Activated naive CD4-positive, alpha-beta T cell treated with anti-CD3 and anti-CD28 coated beads for 36 hours (primary cell): ENCODE results near the gene LCE1A. TPM values are rescaled to one million over a fixed set of nuclear protein-coding genes. Genes with fewer than 3 reads are reported as not detected.

ENCODE experiments used
- CTCF ChIA-PET: fragments of 350-600 bp; sonication (Branson Sonifier 250); formaldehyde crosslinking; loops from one replicate; lab custom pipeline; 2021; ENCODE audit warnings: antibody characterized with exemption; lab: Charles Lee
- DNase-seq: peaks from one replicate; pipeline ENCODE4 v3.0.0-alpha.2; 2020
- H3K27ac Mint-ChIP-seq: one replicate; pipeline ENCODE4 v1.8.0; 2021; ENCODE audit warnings: mild to moderate bottlenecking, mixed read lengths
- H3K27me3 Mint-ChIP-seq: one replicate; pipeline ENCODE4 v1.8.0; 2021; ENCODE audit warnings: low read depth, mixed read lengths
- H3K36me3 Mint-ChIP-seq: one replicate; pipeline ENCODE4 v1.8.0; 2021; ENCODE audit warnings: low read depth, mixed read lengths
- H3K4me1 Mint-ChIP-seq: one replicate; pipeline ENCODE4 v1.8.0; 2021; ENCODE audit warnings: low read depth, mixed read lengths
- H3K4me3 Mint-ChIP-seq: one replicate; pipeline ENCODE4 v1.8.0; 2021; ENCODE audit warnings: mild to moderate bottlenecking, moderate library complexity, mixed read lengths
- H3K9me3 Mint-ChIP-seq: one replicate; pipeline ENCODE4 v1.8.0; 2021; ENCODE audit warnings: mixed read lengths
- intact Hi-C: fragments of 100-400 bp; cut with micrococcal nuclease; formaldehyde crosslinking; loops from one replicate; pipeline ENCODE4 v1.15.1; 2023
- total RNA-seq, 2 experiments: library from RNA; stranded (reverse); gene quantifications; one replicate each; pipeline ENCODE4 v1.2.3, GENCODE V29; 2021

The LCE1A gene
- not detected for total RNA-seq

DNA sequence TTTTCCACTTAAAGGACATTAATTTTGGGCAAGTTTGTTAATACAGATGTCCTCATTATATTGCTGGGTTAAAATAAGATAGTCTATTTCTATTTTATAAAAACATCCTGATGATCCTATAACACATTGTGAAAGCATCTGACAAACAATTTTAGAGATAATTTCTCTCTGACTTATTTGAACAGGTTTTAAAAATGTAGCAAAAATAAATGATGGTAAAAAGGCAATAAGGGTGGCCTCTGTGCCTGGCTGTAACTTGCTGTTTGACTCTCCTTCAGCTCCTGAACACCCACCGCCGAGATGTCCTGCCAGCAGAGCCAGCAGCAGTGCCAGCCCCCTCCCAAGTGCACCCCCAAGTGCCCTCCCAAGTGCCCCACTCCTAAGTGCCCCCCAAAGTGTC is at the start of gene LCE1A:
Gene LCE1A, plus strand, starts transcription at position 301 of the 400 bp plus-strand sequence. Its CDS starts 0 bp downstream, at position 301.
- H3K9me3 Mint-ChIP-seq: no peaks in the 10 kb centered on the region
- intact Hi-C loops: no loop called here
- no peak for DNase-seq
- H3K27me3 Mint-ChIP-seq: peaks cover 14% of the 10 kb centered on the region
- H3K4me3 Mint-ChIP-seq: no peak within 1 kb of the TSS
- no peak within 1 kb of the TSS for H3K27ac Mint-ChIP-seq
- CTCF ChIA-PET: no interaction called here
- H3K4me1 Mint-ChIP-seq: no peaks in the 10 kb centered on the region
- no peaks in the 10 kb centered on the region for H3K36me3 Mint-ChIP-seq

DNA sequence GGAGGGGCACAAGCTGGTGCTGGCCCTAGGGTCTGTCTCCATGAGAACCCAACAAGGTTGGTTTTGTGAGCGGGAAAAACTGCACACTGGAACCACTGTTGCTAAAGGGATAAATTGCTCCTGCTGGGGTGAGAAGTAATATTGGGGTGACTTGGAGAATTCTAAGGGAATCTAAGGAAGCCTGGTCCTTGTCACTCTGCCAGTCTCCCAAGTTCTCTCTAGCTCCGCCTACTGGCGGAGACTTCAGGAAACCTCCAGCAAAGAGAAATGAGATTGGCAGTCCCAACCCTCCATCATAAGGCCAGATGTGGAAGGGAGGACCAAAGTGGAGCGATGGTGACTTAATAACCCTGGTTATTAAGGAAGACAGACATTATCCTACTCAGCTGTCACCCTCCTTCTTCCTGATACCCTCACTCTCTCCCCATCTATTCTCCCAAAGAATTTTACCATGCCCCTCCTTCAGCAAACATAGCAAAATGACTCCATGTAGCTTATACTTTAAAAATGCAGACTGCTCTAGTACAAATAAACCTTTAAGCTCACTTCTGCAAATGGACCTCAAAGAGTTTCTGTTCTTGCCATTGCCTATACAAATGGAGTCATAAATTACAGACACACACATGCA is 49.6 kb upstream of the LCE1A start:
- CTCF ChIA-PET: interaction anchor here (1.2 kb wide), 1 partner anchor 11 kb away, joined by 3 read pairs; no protein-coding TSS in a partner anchor
- H3K36me3 Mint-ChIP-seq: no peaks in the 10 kb centered on the region

GRCh38 chr1:152783095-152783494 is 44.2 kb upstream of the LCE1A start:
- no peak overlapping the region for H3K27ac Mint-ChIP-seq
- no peaks in the 10 kb centered on the region for H3K4me1 Mint-ChIP-seq
- CTCF ChIA-PET: no interaction called here
- no peaks in the 10 kb centered on the region for H3K36me3 Mint-ChIP-seq
- H3K27me3 Mint-ChIP-seq: peaks cover 30% of the 10 kb centered on the region
- H3K4me3 Mint-ChIP-seq: no peak overlapping the region
- no peak for DNase-seq
- H3K9me3 Mint-ChIP-seq: no peaks in the 10 kb centered on the region
- intact Hi-C loops: no loop called here

More for the DNA sequence above, 49.6 kb upstream of the LCE1A start:
- DNase-seq: peak; percentile 9
- Mint-ChIP-seq H3K4me1 (no peaks in the 10 kb centered on the region), H3K9me3 (no peaks in the 10 kb centered on the region), H3K27ac (no peak overlapping the region), H3K27me3 (peaks cover 12% of the 10 kb centered on the region), H3K4me3 (no peak overlapping the region)
- intact Hi-C loops: no loop called here

DNA sequence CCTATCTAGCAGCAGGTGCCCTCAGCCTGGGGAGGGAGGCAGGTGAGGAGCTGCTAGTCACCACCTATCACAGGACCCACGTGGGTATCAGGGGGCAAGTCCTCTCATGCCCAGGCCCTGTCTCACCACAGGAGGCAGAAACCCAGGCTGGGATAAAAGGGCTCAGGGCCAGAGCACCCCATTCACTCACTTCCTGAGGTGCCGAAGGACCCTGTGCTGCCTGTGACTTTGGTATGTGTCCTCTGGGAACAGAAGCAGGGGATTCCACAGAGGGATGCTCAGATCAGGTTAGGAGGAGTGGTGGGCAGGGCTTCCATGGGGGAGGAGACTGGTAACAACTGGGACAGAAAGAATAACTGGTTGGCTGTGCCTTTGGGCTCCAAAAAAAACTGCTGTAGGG is 41.2 kb upstream of the LCE1A start, which contains the start of gene LCE1E:
Gene LCE1E, plus strand, starts transcription at position 181 of the 400 bp plus-strand sequence. CDS start 1,043 bp downstream, outside the sequence.
- Mint-ChIP-seq H3K27me3 (peaks cover 34% of the 10 kb centered on the region), H3K36me3 (no peaks in the 10 kb centered on the region), H3K27ac (no peak within 1 kb of the TSS), H3K4me3 (no peak within 1 kb of the TSS), H3K9me3 (no peaks in the 10 kb centered on the region), H3K4me1 (no peaks in the 10 kb centered on the region)
- intact Hi-C loops: no loop called here
- CTCF ChIA-PET: no interaction called here
- DNase-seq: no peak

DNA sequence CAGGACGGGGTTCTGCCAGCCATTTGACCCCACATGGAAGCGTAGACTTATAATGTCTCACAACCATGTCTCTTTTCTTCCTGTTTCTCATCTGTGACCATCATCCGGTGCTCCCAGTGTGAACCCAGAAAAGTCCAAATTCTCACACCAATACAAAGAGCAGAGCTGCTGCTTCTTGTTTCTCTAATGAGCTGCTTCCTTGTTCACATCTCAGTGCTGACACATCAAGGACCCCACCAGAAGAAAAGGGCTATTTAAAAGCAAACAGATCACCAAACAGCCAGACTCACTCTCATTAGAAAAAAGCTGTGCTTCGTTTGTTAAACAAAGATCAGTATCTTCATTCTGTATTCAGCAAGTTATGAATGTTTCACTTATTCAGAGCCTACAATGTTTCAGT is 31.6 kb upstream of the LCE1A start:
- intact Hi-C loops: no loop called here
- Mint-ChIP-seq H3K27ac (no peak overlapping the region), H3K4me3 (no peak overlapping the region), H3K27me3 (peaks cover 11% of the 10 kb centered on the region), H3K9me3 (no peaks in the 10 kb centered on the region), H3K4me1 (no peaks in the 10 kb centered on the region), H3K36me3 (no peaks in the 10 kb centered on the region)
- CTCF ChIA-PET: no interaction called here
- no peak for DNase-seq

DNA sequence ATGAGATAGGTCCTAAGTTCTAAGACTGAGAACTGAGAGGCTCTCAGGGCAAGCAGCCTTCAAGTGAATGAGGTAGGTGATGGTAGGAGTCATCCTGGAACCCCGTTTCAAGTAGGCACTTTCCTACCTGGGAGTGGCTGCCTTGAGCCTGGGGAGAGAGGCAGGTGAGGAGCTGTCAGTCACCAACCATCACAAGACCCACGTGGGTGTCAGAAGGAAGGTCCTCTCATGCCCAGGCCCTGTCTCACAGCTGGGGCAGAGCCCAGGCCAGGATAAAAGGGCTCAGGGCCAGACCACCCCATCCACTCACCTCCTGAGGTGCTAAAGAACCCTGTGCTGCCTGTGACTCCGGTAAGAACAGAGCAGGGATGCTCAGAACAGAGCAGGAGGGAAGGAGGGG is 30.9 kb upstream of the LCE1A start, which contains the start of gene LCE1D:
Gene LCE1D, plus strand, starts transcription at position 301 of the 400 bp plus-strand sequence. CDS start 1,074 bp downstream, outside the sequence.
- H3K9me3 Mint-ChIP-seq: no peaks in the 10 kb centered on the region
- peaks cover 15% of the 10 kb centered on the region for H3K27me3 Mint-ChIP-seq
- no peak within 1 kb of the TSS for H3K27ac Mint-ChIP-seq
- H3K4me3 Mint-ChIP-seq: no peak within 1 kb of the TSS
- H3K4me1 Mint-ChIP-seq: no peaks in the 10 kb centered on the region
- no peaks in the 10 kb centered on the region for H3K36me3 Mint-ChIP-seq
- intact Hi-C loops: no loop called here
- no peak for DNase-seq
- CTCF ChIA-PET: no interaction called here

- Mint-ChIP-seq H3K27me3 (peaks cover 19% of the 10 kb centered on the region), H3K4me3 (no peak overlapping the region), H3K9me3 (no peaks in the 10 kb centered on the region), H3K27ac (no peak overlapping the region), H3K36me3 (no peaks in the 10 kb centered on the region), H3K4me1 (no peaks in the 10 kb centered on the region)
- DNase-seq: no peak
- intact Hi-C loops: no loop called here
- CTCF ChIA-PET: no interaction called here
Observed at GRCh38 chr1:152801333-152801732, 25.9 kb upstream of the LCE1A start.

- peaks cover 11% of the 10 kb centered on the region for H3K27me3 Mint-ChIP-seq
- no peaks in the 10 kb centered on the region for H3K4me1 Mint-ChIP-seq
- H3K9me3 Mint-ChIP-seq: no peaks in the 10 kb centered on the region
- H3K4me3 Mint-ChIP-seq: no peak within 1 kb of the TSS
- CTCF ChIA-PET: no interaction called here
- intact Hi-C loops: no loop called here
- no peak for DNase-seq
- no peaks in the 10 kb centered on the region for H3K36me3 Mint-ChIP-seq
- H3K27ac Mint-ChIP-seq: no peak within 1 kb of the TSS
Observed at GRCh38 chr1:152806576-152806975, 20.7 kb upstream of the LCE1A start, which contains the start of gene LCE1C. TSS of gene LCE1C (minus strand) at chr1:152806651. CDS start at chr1:152805478, 1,173 bp downstream.

DNA sequence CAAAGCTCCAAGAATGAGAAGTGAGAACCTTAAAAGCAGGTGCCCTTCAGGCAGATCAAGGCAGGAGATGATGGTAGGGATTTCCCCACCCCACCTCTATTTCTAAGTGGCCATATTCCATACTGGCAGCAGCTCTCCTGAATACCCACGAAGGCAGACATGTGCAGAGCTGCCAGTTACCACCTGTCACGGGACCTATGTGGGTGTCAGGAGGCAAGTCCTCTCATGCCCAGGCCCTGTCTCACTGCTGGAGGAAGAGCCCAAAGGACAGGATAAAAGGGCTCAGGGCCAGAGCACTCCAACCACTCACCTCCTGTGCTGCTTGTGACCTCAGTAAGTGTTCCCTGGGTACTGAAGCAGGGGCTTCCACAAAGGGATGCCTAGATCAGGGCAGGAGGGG is 16.2 kb upstream of the LCE1A start:
- CTCF ChIA-PET: no interaction called here

DNA sequence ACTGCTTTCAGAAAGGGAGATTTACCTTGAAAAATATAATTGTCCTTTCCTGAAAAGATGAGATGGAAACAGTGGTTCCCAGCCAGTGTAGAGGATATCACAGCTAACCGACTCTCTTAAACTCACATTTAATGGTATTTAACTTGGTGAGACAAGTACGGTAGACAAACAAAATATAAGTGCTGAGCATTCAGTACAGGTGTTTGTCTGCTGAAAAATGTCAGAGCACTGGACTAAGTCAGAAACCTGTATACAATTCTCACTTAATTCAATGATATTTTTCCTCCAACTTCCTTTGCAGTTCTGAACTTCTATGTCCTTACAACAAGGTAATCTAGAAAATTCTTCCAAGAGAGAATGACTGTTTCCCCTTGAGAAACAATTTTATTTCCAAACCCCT is 15.6 kb upstream of the LCE1A start, which contains the start of gene LCE1B:
Gene LCE1B, plus strand, starts transcription at position 301 of the 400 bp plus-strand sequence. CDS start 476 bp downstream, outside the sequence.
- peaks cover 7% of the 10 kb centered on the region for H3K27me3 Mint-ChIP-seq
- H3K4me3 Mint-ChIP-seq: no peak within 1 kb of the TSS
- no peaks in the 10 kb centered on the region for H3K4me1 Mint-ChIP-seq
- no peak within 1 kb of the TSS for H3K27ac Mint-ChIP-seq
- H3K9me3 Mint-ChIP-seq: no peaks in the 10 kb centered on the region
- CTCF ChIA-PET: no interaction called here
- intact Hi-C loops: no loop called here
- H3K36me3 Mint-ChIP-seq: no peaks in the 10 kb centered on the region
- DNase-seq: no peak

More for the DNA sequence above, 16.2 kb upstream of the LCE1A start:
- Mint-ChIP-seq H3K36me3 (no peaks in the 10 kb centered on the region), H3K4me3 (no peak overlapping the region), H3K27me3 (peaks cover 8% of the 10 kb centered on the region), H3K9me3 (no peaks in the 10 kb centered on the region), H3K27ac (no peak overlapping the region), H3K4me1 (no peaks in the 10 kb centered on the region)
- DNase-seq: no peak
- intact Hi-C loops: no loop called here

- Mint-ChIP-seq H3K36me3 (no peaks in the 10 kb centered on the region), H3K27me3 (peaks cover 7% of the 10 kb centered on the region), H3K4me3 (no peak overlapping the region), H3K27ac (no peak overlapping the region), H3K9me3 (no peaks in the 10 kb centered on the region), H3K4me1 (no peaks in the 10 kb centered on the region)
- intact Hi-C loops: no loop called here
- CTCF ChIA-PET: no interaction called here
- no peak for DNase-seq
Observed at GRCh38 chr1:152817309-152817708, 10.0 kb upstream of the LCE1A start.

DNA sequence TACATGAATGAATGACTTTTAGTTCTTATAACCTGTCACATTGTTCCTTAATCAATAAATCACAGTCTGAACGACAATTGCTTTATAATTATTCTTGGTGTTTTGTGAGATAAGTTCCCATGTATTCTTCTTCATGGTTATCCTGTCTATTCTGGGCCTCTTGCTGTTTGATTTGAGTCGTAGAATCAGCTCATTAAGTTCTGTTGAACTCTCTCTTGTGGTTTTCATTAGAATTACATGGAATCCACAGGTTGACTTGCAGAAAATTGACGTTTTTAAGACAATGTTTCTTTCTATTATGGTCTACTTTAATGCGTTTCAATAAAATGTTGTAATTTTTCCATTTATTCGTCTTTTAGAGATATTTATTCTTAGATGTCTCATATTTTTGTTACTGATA is 4.0 kb upstream of the LCE1A start:
- no peak for DNase-seq
- H3K27ac Mint-ChIP-seq: no peak overlapping the region
- intact Hi-C loops: no loop called here
- no peaks in the 10 kb centered on the region for H3K4me1 Mint-ChIP-seq
- CTCF ChIA-PET: no interaction called here
- no peaks in the 10 kb centered on the region for H3K36me3 Mint-ChIP-seq
- H3K9me3 Mint-ChIP-seq: no peaks in the 10 kb centered on the region
- H3K27me3 Mint-ChIP-seq: peaks cover 11% of the 10 kb centered on the region
- no peak overlapping the region for H3K4me3 Mint-ChIP-seq

- H3K9me3 Mint-ChIP-seq: no peaks in the 10 kb centered on the region
- intact Hi-C loops: no loop called here
- H3K4me1 Mint-ChIP-seq: no peaks in the 10 kb centered on the region
- H3K27ac Mint-ChIP-seq: no peak overlapping the region
- CTCF ChIA-PET: no interaction called here
- DNase-seq: no peak
- H3K27me3 Mint-ChIP-seq: peaks cover 14% of the 10 kb centered on the region
- no peak overlapping the region for H3K4me3 Mint-ChIP-seq
- H3K36me3 Mint-ChIP-seq: no peaks in the 10 kb centered on the region
Observed at GRCh38 chr1:152824964-152825363, 2.3 kb upstream of the LCE1A start.
